Fibroblast of the aortic adventitia (primary cell): ENCODE measurements around the gene LRRD1. TPM values are rescaled to one million over a fixed set of nuclear protein-coding genes. Genes with fewer than 3 reads are reported as not detected.
A peak's percentile ranks its signal among the peaks of the same experiment; 100 is the strongest.
"Not testable (repeated sequence)": the region's sequence is repeated elsewhere in the genome, so short reads cannot be mapped to it uniquely, and the experiment has no call there.

Experiments used
- DNase-seq: peaks from one replicate; pipeline ENCODE4 v3.0.0-alpha.2; 2010; ENCODE audit warnings: low read depth
- H3K4me3 ChIP-seq: 2 replicates; pipeline ENCODE4 v1.5.1; 2011; ENCODE audit warnings: low read depth, mild to moderate bottlenecking, control low read depth, low read length, moderate library complexity
- small RNA-seq: library from RNA; depleted of rRNA; stranded (forward); fragments of <200 nt; gene quantifications from one replicate; pipeline ENCODE3, GENCODE V24; 2012
- total RNA-seq: library from RNA; depleted of rRNA; stranded (reverse); fragments of >200 nt; gene quantifications from 2 replicates; pipeline ENCODE4 v1.2.3, GENCODE V29; 2012; ENCODE audit warnings: low replicate concordance
- TF ChIP-seq, protein P1 (sequence below): IDR thresholded peaks from 2 replicates; pipeline ENCODE4 v1.5.1; 2011; ENCODE audit warnings: mild to moderate bottlenecking, low read length, control low read depth, inconsistent platforms; ENCODE audit not compliant: insufficient read depth

Gene LRRD1
- total RNA-seq, 1 donor = 0.09 TPM

DNA sequence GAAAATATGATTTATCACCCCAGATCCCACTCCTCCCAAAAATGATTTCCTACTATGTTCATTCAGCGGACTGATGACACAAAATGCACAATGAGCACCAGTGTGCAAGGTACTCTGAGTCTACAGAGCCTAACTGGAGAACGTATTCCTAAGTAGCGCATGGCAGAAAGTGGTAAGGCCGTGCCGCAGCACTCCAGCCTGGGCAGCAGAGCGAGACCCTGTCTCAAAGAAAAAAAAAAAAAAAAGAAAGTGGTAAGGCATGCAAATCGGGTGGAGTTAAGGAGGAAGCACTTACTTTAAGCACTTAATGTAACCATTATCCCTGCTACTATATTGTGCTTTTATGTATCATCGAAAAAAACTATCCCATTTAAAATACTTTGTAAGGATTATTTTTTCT is 70.1 kb downstream of the LRRD1 start:
- TF ChIP-seq, protein P1, sequence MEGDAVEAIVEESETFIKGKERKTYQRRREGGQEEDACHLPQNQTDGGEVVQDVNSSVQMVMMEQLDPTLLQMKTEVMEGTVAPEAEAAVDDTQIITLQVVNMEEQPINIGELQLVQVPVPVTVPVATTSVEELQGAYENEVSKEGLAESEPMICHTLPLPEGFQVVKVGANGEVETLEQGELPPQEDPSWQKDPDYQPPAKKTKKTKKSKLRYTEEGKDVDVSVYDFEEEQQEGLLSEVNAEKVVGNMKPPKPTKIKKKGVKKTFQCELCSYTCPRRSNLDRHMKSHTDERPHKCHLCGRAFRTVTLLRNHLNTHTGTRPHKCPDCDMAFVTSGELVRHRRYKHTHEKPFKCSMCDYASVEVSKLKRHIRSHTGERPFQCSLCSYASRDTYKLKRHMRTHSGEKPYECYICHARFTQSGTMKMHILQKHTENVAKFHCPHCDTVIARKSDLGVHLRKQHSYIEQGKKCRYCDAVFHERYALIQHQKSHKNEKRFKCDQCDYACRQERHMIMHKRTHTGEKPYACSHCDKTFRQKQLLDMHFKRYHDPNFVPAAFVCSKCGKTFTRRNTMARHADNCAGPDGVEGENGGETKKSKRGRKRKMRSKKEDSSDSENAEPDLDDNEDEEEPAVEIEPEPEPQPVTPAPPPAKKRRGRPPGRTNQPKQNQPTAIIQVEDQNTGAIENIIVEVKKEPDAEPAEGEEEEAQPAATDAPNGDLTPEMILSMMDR = no peak
- DNase-seq = no peak
- H3K4me3 ChIP-seq = no peak overlapping the region

DNA sequence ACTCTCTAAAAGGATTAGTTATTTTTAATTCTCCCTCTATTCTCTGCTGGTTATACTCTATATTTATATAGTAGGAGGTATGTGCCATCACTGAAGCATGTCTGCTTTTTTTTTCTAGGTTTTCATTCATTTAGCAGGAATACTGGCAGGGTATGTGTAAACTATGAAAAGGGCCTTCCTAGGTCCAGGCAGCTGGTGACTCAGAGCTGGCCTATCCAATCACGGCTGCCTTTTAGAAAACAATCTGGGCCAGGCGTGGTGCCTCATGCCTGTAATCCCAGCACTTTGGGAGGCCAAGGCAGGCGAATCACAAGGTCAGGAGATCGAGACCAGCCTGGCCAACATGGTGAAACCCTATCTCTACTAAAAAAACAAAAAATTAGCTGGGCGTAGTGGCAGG is 76.1 kb downstream of the LRRD1 start:
- peak; percentile 7 for DNase-seq
- not testable (repeated sequence) for H3K4me3 ChIP-seq

DNA sequence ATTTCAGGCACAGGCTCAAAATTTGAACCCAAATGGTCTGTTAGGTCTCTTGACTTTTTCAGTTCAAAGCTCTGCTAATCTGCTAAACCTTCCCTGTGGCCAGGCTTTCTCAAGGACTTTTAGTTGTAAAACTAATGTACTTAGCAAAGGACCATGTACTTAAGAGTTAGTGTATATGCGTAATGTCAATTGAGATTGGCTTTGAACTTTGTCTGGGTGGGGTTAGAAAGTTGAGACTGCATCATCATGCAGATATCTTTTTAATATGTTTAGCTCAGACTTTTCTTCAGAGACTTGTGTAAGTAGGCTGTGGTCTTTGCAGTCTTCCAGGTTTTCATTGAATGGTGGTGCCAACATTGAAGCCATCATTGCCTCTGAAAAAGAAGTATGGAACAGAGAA is 78.4 kb downstream of the LRRD1 start:
- TF ChIP-seq, protein P1 = no peak
- no peak for DNase-seq
- H3K4me3 ChIP-seq = no peak overlapping the region

DNA sequence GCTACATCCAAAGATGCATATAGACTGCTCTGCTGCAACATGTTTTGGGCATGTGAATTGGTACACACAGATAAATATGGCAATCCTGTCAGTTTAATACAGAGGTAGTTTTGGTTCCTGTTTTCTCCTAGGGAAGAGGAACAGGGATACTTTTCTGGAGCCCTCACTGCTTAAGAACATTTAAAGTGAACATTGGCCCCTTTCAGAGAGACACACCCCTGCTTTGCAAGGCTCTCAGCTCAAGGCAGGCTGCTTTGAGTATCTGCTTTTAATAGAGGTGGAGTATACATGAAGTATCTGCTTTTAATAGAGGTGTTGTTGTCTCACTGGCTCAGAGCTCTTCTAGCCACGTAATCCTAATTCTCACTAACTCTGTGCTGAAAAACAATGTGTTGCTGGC is 83.6 kb downstream of the LRRD1 start:
- no peak overlapping the region for H3K4me3 ChIP-seq
- TF ChIP-seq, protein P1 = no peak
- DNase-seq = no peak

Small RNAs within 50 kb of the gene (small RNA-seq; reads per million reads assigned to genes)
- gene MIR1285-1 = not detected
- not detected for gene RF00019

Other genes with a start within 250 kb of the LRRD1 start
- 53.3 and 55.0 TPM in 2 replicates for gene AKAP9, start 238.3 kb downstream of the LRRD1 start, total RNA-seq
- gene CYP51A1, start 44.7 kb downstream of the LRRD1 start, total RNA-seq = 119 and 120 TPM in 2 replicates
- 53.1 and 318 TPM in 2 replicates for gene KRIT1, start 66.8 kb upstream of the LRRD1 start, total RNA-seq
- gene ANKIB1, start 66.8 kb upstream of the LRRD1 start, total RNA-seq = 75.8 and 118 TPM in 2 replicates